GM12874 (cell line): ENCODE results near the gene GPBAR1.

Experiments
- TF ChIP-seq, protein P1 (sequence below): IDR thresholded peaks from 2 replicates; pipeline ENCODE4 v1.5.1; 2011; ENCODE audit warnings: low read depth, mild to moderate bottlenecking, control low read depth, low read length, moderate library complexity; ENCODE audit not compliant: insufficient read depth

The GPBAR1 gene

DNA sequence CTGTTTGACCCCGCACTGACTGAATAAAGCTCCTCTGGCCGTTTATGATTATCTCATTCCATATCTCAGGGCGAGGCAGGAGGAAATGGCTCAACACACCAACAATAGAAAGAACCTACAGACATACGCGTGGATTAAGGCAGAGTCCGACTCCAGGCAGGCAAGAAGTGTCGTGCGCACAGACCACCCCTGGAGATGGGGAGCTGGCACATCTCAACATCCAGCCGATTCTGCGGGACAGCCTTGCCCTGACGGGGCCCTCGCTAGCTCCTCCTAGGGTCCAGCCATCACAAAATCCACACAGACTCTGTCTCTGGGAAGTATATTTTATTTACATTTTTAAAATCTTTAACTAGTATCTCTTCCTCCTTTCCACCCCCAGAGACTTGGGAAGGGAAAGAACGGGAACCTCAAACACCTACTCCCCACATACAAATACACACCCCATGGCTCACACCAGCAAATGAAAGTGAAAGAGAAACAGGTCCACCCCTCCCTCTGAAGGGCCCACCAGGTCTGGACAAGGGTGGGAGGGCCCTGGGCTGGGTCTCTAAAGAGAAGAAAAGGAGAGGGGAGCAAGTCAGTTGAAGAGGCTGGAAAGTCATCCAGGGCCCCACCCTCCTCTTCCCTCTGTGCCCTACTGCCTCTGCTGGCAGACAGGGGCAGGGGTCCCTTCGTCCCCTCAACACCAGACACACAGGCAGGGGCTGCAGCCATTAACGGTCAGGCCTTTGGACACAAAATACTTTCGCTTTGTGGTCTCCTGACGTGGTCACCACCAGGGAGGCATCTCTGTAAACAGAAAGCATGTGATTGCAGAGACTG is 3.2 kb downstream of the GPBAR1 start:
- TF ChIP-seq, protein P1, sequence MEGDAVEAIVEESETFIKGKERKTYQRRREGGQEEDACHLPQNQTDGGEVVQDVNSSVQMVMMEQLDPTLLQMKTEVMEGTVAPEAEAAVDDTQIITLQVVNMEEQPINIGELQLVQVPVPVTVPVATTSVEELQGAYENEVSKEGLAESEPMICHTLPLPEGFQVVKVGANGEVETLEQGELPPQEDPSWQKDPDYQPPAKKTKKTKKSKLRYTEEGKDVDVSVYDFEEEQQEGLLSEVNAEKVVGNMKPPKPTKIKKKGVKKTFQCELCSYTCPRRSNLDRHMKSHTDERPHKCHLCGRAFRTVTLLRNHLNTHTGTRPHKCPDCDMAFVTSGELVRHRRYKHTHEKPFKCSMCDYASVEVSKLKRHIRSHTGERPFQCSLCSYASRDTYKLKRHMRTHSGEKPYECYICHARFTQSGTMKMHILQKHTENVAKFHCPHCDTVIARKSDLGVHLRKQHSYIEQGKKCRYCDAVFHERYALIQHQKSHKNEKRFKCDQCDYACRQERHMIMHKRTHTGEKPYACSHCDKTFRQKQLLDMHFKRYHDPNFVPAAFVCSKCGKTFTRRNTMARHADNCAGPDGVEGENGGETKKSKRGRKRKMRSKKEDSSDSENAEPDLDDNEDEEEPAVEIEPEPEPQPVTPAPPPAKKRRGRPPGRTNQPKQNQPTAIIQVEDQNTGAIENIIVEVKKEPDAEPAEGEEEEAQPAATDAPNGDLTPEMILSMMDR = no peak

DNA sequence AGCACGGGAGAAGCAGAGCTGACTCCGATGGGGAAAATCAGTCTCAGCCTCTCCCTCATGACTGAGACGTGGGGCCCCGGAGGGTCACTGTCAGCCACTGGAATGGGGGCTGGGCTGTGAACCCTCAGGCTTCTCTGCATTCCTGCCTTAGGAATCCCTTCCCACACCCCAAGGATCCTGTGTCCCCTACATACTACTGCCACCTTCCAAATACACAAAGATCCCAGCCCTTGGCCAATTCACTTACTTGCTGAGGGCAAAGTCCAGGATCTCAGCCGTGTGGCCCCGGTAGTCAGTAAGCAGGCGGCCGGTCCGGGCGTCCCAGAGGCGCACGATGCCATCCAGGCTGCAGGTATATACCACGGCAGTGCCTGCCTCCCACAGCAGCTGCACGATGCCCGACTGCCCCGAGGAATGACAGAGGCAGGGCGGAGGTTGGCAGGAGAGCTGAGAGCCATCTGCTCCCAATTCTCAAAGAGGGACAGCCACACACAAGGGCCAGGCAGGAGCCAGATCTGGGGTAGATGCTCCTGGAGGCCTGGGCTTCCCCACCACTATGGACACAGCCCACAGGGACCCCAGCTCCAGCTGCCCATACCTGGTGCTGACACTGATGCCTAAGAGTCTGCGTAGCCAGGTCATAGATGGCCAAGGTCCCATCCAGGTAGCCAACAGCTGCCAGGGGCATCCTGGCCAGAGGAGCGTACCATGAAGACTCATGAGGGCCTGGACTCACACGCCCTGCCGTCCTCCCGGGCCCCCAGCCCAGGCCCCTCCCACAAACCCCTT is 4.2 kb downstream of the GPBAR1 start:
- TF ChIP-seq, protein P1 = no peak

DNA sequence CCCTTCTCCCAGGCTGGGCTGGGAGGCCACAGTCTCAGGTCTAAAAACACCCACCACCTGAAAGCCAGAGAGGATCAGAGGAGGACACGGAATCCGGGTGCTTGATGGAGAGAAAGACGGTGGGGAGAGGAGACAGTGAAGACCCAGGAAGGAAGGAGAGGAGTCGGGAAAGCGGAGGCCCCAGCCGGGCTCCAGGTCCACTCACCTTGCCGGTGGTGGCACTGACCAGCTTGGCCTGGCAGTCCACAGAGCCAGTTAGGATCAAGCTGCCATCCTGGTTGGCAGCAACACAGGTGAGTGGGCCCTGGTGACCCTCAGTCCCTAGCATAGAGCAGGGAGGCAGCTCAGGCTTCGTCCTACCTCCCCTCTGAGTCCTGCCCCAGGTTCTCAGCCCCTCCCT is 4.8 kb downstream of the GPBAR1 start:
- TF ChIP-seq, protein P1 = no peak

DNA sequence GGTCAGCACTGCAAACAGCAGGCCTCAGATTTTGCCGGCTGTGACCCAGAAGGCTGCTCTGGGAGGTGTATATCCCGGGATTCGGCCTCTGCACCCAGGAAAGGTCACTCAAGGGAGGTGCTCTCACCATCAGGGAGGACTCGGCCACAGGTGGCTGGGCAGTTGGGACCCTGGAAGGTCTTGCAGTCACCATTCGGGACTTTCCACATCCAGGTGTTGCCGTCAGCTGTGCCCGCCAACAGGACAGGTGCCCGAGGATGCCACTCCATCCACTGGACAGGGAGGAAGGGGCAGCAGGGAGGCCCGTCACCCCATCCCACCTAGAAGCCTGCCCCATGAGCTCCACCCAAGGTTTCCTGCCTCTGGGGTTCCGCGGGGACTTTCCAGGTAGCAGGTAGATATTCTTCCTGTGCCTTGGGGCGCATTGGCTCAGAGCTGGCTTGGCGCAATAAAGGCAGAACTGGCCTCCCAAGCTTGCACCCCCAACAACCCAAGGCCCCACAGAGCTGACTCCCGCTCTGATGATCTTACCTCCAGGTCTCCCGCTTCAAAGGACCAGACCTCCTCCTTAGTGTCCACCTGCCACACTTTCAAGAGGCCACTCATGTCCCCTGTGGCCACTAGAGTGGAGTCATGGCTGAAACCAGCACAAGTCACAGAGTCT is 5.6 kb downstream of the GPBAR1 start:
- TF ChIP-seq, protein P1 = no peak

DNA sequence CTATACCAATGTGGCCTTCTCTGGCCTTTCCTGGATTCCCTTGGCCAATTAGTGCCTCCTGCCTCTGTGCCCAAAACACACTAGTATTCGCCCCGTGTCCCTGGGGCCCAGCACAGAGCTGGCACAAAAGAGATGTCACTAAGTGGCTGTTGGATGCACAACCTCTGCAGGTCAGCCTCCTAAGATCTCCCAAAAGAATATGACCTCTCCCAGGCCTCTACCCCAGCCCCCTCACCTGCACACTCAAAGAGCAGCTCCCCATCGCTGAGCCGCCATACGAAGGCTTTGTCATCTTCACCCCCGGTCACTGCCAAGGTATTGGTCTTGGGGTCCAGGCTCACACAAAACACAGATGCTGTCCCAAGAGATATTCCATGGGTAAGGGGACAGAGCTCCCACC is 6.4 kb downstream of the GPBAR1 start:
- TF ChIP-seq, protein P1 = no peak

DNA sequence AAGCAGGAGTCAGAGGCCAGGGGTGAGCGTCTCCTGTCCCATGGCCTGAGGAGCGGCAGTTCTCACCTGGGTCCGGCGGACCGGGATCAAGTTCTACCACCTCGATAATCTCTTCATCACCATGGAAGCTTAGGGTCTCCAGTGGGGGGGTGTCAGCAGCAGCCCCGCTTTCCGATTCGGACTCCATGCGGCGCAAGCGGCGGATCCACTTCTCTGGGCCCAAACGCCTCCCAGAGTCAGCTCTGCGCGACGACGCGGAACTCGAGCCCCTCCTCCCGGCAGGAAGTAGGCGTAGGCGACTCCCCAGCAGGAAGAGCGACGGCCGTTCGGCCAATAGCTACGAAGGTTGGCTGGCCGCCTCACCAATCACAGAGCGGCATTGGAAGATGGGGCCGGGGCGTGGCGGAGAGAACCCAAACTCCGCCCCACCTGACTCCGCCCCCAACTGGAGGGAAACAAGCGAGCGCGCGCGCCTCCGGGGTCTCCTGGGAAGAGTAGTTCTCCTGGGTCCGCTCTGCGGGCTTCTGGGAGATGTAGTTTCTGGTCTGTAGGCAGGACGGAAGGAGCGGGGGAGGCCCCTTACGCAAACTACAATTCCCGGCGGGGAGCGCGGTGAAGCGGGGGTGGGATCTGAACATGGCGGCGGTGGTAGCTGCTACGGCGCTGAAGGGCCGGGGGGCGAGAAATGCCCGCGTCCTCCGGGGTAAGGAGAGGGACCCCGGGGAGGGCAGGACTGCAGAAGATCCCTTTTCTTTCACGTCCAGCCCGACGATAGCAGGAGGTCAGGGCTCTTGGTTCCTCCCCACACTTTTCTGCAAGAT is 9.3 kb downstream of the GPBAR1 start, which contains the start of the genes AAMP and PNKD:
AAMP (minus strand) TSS at position 238 of the 821 bp plus-strand sequence; CDS start at position 187, 51 bp downstream.
PNKD (plus strand) TSS at position 620 of the 821 bp plus-strand sequence; CDS start at position 637, 17 bp downstream.
- TF ChIP-seq, protein P1 = no peak
